SW480 (cell line): ENCODE measurements around the gene PLCL1.

Source experiments
- DNase-seq: peaks from one replicate; pipeline ENCODE4 v3.0.0-alpha.2; 2016; ENCODE audit warnings: low spot score

PLCL1 gene

DNA sequence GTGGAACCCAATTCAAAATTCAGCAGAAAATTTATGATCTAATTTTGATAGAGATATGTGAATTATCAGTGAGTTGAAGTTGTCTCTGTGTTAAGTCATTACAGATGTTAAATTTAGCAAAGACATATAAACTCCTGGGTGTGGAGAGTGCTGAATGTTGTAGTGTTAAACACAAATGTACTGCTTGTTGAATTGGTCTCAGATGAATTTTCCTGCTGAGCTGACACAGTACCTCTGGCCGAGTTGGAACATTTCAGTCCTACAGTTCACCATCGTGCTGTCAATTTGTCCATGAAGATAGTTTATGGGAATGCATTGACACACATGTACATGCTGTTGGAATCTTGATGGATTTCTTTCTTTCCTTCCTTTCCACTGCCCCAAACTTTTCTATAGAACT lies 255.9 kb downstream of the PLCL1 start:
- DNase-seq, result no peak

GRCh38 chr2:198062826-198063225 lies 258.4 kb downstream of the PLCL1 start:
- no peak for DNase-seq

DNA sequence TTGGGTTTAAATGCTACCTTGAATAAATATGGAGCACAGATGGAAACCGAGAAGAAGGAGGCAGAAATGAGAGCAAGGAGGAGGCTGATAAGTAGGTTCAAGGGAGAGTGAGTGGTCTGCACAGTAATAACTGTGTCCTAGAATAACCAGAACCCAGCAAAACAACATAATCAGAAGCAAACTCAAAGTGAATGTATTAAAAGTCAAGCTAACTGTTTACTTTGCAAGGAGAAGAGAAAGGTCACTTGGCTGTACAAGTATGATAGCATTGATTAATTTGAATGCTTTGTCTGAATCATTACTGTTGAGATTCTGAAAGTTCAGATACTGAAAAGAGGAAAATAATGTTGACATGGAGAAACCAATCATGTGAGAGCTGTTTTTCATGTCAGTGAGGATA lies 258.8 kb downstream of the PLCL1 start:
- no peak for DNase-seq

DNA sequence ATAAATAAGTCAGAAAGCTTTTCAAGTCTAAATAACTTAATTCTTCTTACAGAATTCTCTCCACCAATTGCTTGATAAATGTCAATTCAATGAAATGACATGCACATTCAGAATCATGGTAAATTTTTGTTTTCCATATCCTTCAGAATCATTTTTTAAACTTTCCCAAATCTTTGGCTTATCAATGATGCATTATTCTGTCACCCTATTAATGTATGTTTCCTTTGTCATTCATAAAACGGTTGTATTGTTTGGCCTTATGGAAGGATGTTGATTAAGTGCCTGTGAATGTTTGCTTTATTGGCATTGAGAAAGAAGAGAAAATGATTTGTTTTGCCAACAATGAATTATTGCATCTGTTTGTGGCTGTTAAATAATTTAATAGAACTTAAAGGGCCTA lies 260.9 kb downstream of the PLCL1 start:
- DNase-seq, result no peak

GRCh38 chr2:198066597-198066996 lies 262.2 kb downstream of the PLCL1 start:
- DNase-seq, result no peak

- no peak for DNase-seq
Observed at GRCh38 chr2:198072655-198073054, 268.3 kb downstream of the PLCL1 start.

DNA sequence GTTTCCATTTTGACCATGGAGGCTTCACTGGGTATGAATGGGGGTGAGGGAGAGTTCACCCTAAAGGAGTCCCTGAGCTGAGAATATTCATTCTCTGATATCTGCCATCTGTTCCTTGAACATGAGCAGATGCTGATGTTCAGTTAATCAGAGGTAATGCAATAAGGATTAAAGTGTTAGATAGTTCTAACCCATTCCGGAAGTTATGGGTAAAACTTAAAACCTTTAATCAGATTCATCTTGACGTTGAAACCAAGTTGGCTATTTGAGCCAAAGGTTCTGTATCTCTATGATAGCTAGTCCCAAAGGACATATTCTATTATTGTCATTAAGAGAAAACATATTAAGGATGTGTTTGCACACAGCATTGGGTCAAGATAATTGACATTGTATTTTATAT lies 268.9 kb downstream of the PLCL1 start:
- no peak for DNase-seq

DNA sequence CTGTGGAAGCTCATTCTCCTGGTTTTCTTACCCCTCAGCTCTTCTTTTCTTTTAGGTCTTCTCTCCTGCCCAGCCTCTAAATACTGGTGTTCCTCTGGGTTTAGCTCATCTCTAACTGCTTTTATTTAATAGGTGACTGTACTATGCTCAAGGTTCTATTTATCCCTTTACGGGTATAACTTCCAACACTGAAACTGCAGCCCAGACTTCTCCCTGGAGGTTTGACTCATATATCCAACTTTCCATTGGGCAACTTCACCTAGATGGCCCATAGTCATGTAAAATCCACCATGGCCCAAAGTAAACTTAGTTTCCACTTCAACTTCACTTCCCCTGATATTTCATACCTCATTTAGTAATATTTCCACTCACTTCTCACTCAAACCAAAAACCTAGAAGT lies 273.1 kb downstream of the PLCL1 start:
- DNase-seq, result no peak

- DNase-seq, result no peak
Observed at GRCh38 chr2:198080879-198081765, 276.7 kb downstream of the PLCL1 start.

GRCh38 chr2:198084156-198084555 lies 279.8 kb downstream of the PLCL1 start:
- no peak for DNase-seq

GRCh38 chr2:198096002-198096401 lies 291.6 kb downstream of the PLCL1 start:
- no peak for DNase-seq

- DNase-seq, result no peak
Observed at GRCh38 chr2:198096965-198097364, 292.6 kb downstream of the PLCL1 start.

DNA sequence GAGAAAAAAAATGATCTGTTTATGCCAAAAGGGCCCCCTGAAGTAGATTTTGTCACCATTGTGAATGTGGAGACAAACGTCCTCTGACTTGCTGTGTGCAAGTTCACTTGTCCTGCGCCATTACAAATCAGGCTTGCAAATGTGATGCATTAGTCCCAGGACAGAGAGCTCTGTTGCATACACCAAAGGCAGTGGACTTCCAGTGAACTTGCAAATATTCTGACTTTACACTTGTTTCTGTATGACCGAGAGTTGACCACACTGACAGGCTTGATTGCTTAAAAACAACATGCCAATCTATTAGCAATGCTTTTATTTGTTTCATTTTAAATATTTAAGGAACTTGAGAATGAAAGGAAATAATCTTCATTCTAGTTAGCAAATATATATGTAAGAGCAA lies 293.2 kb downstream of the PLCL1 start:
- DNase-seq, result no peak

DNA sequence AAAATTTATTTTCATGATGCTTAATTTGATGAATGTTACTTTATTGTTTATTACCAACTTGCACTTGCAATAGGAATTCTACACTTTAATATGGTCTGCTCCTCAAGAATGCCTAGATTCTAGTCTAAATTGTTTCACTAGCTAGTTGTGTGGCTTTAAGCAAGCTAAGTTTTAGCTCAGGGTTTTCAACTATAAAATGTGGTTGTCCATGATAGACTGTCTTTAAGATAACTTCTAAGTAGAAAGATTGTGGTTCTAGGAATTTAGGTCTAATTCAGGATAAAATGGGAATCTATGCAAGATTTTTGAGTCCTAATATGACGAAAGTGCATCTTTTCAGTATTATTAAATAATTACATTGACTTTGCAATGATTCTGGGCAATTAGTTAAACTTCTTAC lies 294.0 kb downstream of the PLCL1 start:
- no peak for DNase-seq

DNA sequence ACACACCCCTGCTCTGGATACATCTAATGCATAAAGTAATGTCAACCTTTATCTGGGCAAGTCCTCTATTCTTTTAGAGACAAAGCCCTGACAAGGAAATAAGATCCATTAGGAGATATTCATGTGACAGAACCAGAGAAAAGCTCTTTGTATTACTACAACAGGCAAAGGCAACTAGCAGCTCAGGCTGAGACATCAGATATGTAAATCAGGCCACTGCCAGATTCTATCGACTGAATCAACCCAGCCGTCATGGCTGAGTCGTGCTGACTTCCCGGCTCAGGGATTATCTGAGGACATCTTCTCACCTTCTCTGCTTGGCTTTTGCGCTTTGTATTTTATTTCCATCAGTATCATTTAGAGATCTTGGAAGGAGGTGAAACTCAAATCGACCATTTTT lies 294.5 kb downstream of the PLCL1 start:
- DNase-seq, result no peak

DNA sequence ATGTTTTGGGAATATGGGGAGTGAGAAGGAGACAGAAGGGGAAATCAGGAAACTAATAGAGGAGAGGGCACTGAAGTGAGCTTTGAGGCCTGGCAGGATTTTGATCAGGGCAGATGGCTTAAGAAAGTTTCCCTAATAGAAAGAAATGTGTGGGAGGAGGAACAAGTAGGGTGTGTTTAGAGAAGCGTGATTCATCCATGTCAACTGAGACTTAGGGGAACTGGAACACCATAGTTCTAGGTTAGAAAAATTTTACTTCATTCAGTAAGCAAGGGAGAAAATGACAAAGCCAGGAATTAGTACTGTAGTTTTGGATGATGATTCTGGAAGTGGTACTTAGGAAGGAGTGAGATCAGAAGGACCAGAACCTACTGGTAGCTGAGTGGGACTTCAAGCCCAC lies 296.0 kb downstream of the PLCL1 start:
- DNase-seq, result no peak

GRCh38 chr2:198101688-198102087 lies 297.3 kb downstream of the PLCL1 start:
- no peak for DNase-seq

- no peak for DNase-seq
Observed at GRCh38 chr2:198102120-198102519, 297.7 kb downstream of the PLCL1 start.

DNA sequence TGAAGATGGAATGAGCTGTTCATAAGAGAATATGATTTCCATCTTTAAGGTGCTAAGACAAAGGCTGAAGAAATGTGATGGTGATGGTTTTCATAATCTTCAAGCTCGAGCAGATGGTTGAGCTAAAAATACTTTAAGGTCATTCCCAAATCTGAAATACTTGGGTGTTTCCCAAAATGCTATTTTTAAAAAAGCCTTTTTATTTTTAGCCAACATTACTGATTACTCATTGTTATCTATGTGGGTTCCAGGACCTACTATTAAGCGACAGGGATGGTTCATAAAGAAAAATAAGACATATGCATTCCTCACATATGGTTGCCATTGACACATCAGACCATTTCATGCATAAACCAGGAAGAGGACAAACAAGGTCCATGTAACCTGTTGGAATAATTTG lies 298.5 kb downstream of the PLCL1 start:
- DNase-seq, result no peak

- DNase-seq, result no peak
Observed at GRCh38 chr2:198106621-198107385, 302.4 kb downstream of the PLCL1 start.

GRCh38 chr2:198113316-198113715 lies 308.9 kb downstream of the PLCL1 start:
- no peak for DNase-seq

DNA sequence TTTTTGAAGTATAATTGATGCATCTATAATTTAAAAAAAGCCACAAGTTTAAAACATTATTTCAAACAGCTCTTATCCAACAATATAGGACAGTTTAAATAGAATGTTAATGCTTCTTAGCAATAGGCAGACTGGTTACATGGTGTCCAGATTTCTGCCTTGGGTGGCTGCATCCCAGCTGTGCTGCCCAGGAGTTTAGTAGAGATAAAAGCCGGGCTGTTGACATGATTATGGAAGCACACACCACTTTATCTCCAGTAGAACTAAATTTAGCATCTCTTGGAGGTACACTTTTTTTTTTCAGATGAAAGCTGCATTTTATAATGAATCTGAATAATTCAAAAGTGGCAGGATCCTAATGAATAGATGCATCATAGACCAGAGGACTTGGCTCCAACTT lies 309.7 kb downstream of the PLCL1 start:
- no peak for DNase-seq

GRCh38 chr2:198115201-198115600 lies 310.8 kb downstream of the PLCL1 start:
- DNase-seq, result no peak
